Osteocyte (in vitro differentiated cells): ENCODE results near the gene SLC8A1. TPM values are rescaled to one million over a fixed set of nuclear protein-coding genes. Genes with fewer than 3 reads are reported as not detected.

Experiments
- DNase-seq: peaks from one replicate; pipeline ENCODE4 v3.0.0; 2021; ENCODE audit warnings: mixed read lengths; ENCODE audit not compliant: unreplicated experiment; ENCODE audit errors: extremely low spot score
- H3K27ac Mint-ChIP-seq: one replicate; pipeline ENCODE4 v1.8.0; 2021; ENCODE audit warnings: mild to moderate bottlenecking, mixed read lengths; ENCODE audit not compliant: unreplicated experiment
- H3K27me3 Mint-ChIP-seq: one replicate; pipeline ENCODE4 v1.8.0; 2021; ENCODE audit warnings: mixed read lengths; ENCODE audit not compliant: unreplicated experiment
- H3K36me3 Mint-ChIP-seq: one replicate; pipeline ENCODE4 v1.8.0; 2021; ENCODE audit warnings: mixed read lengths; ENCODE audit not compliant: unreplicated experiment
- H3K4me1 Mint-ChIP-seq: one replicate; pipeline ENCODE4 v1.8.0; 2021; ENCODE audit warnings: mixed read lengths; ENCODE audit not compliant: unreplicated experiment
- H3K4me3 Mint-ChIP-seq: one replicate; pipeline ENCODE4 v1.8.0; 2021; ENCODE audit warnings: mild to moderate bottlenecking, moderate library complexity, mixed read lengths; ENCODE audit not compliant: unreplicated experiment
- H3K9me3 Mint-ChIP-seq: one replicate; pipeline ENCODE4 v1.8.0; 2021; ENCODE audit warnings: mixed read lengths; ENCODE audit not compliant: unreplicated experiment
- CTCF ChIP-seq: fragments of 200-600 bp; sonication (generic); IDR thresholded peaks from 2 replicates; pipeline ENCODE4 v1.5.0; 2021; ENCODE audit warnings: antibody characterized with exemption, mild to moderate bottlenecking, moderate library complexity
- total RNA-seq: library from RNA; stranded (reverse); gene quantifications from 2 replicates; pipeline ENCODE4 v1.2.1, GENCODE V29; 2021

SLC8A1 gene
- total RNA-seq, 1 donor from 2014 or later, result 17.3 TPM

- peaks cover 7% of the 10 kb centered on the region for H3K4me1 Mint-ChIP-seq
- no peak overlapping the region for H3K4me3 Mint-ChIP-seq
- peaks cover 2% of the 10 kb centered on the region for H3K36me3 Mint-ChIP-seq
- no peaks in the 10 kb centered on the region for H3K27me3 Mint-ChIP-seq
- H3K27ac Mint-ChIP-seq, result no peak overlapping the region
- no peak for DNase-seq
- H3K9me3 Mint-ChIP-seq, result peaks cover 4% of the 10 kb centered on the region
- TF ChIP-seq CTCF, result no peak
Observed at GRCh38 chr2:40315683-40316082, 136.2 kb downstream of the SLC8A1 start.

DNA sequence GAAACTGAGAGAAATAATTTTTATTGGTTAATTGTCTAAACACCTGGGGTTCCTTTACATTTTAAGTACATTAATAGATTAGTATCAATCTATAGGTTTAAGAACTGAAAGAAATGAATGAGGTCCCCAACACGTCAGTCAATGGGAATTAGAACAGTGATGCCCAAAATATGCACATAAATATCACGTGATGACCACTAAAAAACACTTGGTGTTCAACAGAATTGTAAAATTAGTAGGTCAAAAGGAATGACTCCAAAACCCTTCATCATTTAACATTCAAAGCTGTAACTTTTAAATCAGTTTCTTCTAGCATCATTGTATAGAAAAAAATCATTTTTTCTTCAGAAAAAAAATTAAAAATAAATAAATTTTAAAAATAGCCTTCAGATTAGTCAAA is 140.9 kb downstream of the SLC8A1 start:
- no peak overlapping the region for H3K4me3 Mint-ChIP-seq
- H3K27me3 Mint-ChIP-seq, result no peaks in the 10 kb centered on the region
- no peak for TF ChIP-seq CTCF
- peaks cover 4% of the 10 kb centered on the region for H3K9me3 Mint-ChIP-seq
- no peaks in the 10 kb centered on the region for H3K4me1 Mint-ChIP-seq
- no peak for DNase-seq
- H3K36me3 Mint-ChIP-seq, result peaks cover 2% of the 10 kb centered on the region
- no peak overlapping the region for H3K27ac Mint-ChIP-seq

DNA sequence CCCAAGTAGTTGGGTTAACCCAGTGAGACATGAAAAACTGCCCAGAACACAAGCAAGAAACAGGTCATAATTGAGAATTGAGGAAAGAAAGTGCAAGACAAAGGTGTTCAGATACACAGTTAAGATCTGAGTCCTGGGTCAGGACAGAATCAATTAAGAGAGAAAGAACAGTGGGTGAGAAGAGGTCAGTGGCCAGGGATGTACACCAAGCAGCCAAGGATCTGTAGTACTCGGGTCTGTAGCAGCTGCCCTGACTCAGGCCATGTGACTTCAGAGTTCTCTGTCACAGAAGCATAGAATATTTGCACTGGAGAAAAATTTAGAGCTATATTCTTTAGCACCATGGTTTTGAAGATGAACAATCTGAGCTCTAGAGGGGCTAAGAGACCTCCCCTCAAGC is 141.6 kb downstream of the SLC8A1 start:
- Mint-ChIP-seq H3K27me3 (no peaks in the 10 kb centered on the region), H3K4me1 (no peaks in the 10 kb centered on the region), H3K27ac (no peak overlapping the region), H3K36me3 (no peaks in the 10 kb centered on the region), H3K4me3 (no peak overlapping the region), H3K9me3 (peaks cover 4% of the 10 kb centered on the region)
- no peak for TF ChIP-seq CTCF
- DNase-seq, result no peak

- Mint-ChIP-seq H3K27ac (no peak overlapping the region), H3K36me3 (no peaks in the 10 kb centered on the region), H3K9me3 (no peaks in the 10 kb centered on the region), H3K4me1 (peaks cover 2% of the 10 kb centered on the region), H3K27me3 (no peaks in the 10 kb centered on the region), H3K4me3 (no peak overlapping the region)
- no peak for TF ChIP-seq CTCF
- DNase-seq, result no peak
Observed at GRCh38 chr2:40304340-40304739, 147.6 kb downstream of the SLC8A1 start.

DNA sequence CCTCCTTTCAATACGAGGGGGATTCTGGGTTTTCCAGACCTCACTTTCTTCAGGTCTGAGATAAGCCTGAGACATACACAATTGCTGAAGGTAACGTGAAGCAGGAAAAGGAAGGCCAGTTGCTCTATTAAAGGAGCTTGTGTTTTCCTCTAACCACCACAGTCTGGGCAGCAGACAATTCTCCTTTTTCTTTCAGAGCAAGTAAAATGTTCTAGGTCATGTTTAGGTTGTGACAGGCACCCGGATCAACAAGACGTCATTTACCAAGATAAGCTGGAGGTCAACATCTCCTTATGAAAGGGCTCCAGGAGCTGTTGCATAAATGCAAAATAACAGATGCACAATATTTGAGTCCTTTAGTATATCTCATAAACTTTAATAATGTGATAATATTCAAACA is 148.1 kb downstream of the SLC8A1 start:
- no peak for DNase-seq
- H3K9me3 Mint-ChIP-seq, result no peaks in the 10 kb centered on the region
- no peaks in the 10 kb centered on the region for H3K36me3 Mint-ChIP-seq
- H3K4me1 Mint-ChIP-seq, result peaks cover 2% of the 10 kb centered on the region
- no peak overlapping the region for H3K27ac Mint-ChIP-seq
- H3K27me3 Mint-ChIP-seq, result no peaks in the 10 kb centered on the region
- no peak overlapping the region for H3K4me3 Mint-ChIP-seq
- TF ChIP-seq CTCF, result no peak
